HT-29 (cell line): ENCODE measurements around the gene DNASE1L2. TPM values are rescaled to one million over a fixed set of nuclear protein-coding genes. Genes with fewer than 3 reads are reported as not detected.
"Not testable (repeated sequence)": the region's sequence is repeated elsewhere in the genome, so short reads cannot be mapped to it uniquely, and the experiment has no call there.

Experiments
- DNase-seq: peaks from one replicate; pipeline ENCODE4 v3.0.0-alpha.2; 2015; ENCODE audit warnings: low spot score
- total RNA-seq: library from RNA; depleted of rRNA; stranded (reverse); fragments of >200 nt; shearing (Covaris generic); gene quantifications from 2 replicates; pipeline ENCODE4 v1.2.3, GENCODE V29; 2014

DNASE1L2 gene
- total RNA-seq, 1 experiment from 2014 or later = 3.1 TPM

DNA sequence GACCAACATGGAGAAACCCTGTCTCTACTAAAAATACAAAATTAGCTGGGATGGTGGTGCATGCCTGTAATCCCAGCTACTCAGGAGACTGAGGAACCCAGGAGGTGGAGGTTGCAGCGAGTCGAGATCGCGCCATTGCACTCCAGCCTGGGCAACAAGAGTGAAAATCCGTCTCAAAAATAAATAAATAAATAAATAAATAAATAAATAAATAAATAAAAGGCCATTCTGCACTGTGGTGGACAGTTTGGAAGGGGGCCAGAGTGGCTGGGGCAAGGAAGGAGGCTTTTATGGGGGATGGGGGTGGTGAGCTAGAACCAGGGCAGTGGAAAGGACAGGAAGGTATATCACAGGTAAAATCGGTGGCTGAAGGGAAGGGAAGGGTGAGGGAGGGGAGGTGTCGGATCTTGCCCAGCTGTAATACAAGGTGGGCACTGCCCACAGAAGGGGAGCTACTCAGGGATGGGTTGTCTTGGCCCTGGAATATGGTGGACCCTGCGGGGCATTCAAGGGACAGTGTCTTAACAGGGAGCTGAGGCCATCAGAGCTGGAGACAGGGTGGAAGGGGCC is 33.0 kb upstream of the DNASE1L2 start:
- DNase-seq = not testable (repeated sequence)

GRCh38 chr16:2204416-2205103 is 31.7 kb upstream of the DNASE1L2 start:
- DNase-seq = no peak

GRCh38 chr16:2205104-2205966 is 30.9 kb upstream of the DNASE1L2 start, which contains the start of gene MLST8:
TSS of gene MLST8 (plus strand) at chr16:2205454. CDS start at chr16:2206086, 632 bp downstream.
- DNase-seq = peak; percentile 86

DNA sequence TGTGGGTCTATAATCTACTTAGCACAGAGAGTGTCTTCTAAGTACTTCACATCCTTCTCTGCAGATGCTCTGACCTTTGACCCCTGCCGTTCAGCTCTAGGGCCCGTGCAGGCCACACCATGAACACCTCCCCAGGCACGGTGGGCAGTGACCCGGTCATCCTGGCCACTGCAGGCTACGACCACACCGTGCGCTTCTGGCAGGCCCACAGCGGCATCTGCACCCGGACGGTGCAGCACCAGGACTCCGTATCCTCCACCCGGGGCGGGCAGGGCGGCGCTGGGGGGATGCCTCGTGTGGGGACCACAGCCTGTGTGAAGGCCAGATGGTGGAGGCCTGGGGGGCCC is 30.3 kb upstream of the DNASE1L2 start:
- no peak for DNase-seq

DNA sequence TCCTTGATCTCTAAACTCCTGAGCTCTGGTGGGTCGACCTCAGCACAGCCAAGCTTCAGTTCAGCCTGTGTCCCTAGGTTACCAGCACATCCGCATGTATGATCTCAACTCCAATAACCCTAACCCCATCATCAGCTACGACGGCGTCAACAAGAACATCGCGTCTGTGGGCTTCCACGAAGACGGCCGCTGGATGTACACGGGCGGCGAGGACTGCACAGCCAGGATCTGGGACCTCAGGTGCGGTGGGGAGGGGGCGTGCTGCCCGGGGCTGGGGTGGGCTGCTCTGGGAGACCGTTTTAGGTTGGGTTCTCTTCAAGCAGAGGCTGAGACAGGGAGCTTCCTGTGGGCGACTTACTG is 29.8 kb upstream of the DNASE1L2 start:
- DNase-seq = no peak

- no peak for DNase-seq
Measured at GRCh38 chr16:2206780-2207433, 29.3 kb upstream of the DNASE1L2 start.

GRCh38 chr16:2207872-2208271 is 28.4 kb upstream of the DNASE1L2 start:
- DNase-seq = no peak

GRCh38 chr16:2208308-2208707 is 27.9 kb upstream of the DNASE1L2 start:
- DNase-seq = no peak

DNA sequence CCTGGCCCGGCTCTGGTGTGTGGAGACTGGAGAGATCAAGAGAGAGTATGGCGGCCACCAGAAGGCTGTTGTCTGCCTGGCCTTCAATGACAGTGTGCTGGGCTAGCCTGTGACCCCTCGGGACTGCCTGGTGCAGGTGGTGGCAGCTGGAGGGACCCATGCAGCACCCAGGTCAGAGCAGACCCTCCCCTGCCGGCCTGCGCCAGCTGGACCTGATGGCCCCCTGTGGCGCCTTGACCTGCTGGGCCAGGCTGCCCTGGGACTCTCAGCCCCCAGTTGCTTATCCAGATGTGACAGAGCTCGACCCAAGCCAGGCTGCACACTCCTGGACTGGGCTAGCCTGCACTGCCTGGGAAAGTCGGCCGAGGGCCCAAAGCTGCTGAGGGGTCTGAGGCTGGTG is 27.5 kb upstream of the DNASE1L2 start:
- no peak for DNase-seq

DNA sequence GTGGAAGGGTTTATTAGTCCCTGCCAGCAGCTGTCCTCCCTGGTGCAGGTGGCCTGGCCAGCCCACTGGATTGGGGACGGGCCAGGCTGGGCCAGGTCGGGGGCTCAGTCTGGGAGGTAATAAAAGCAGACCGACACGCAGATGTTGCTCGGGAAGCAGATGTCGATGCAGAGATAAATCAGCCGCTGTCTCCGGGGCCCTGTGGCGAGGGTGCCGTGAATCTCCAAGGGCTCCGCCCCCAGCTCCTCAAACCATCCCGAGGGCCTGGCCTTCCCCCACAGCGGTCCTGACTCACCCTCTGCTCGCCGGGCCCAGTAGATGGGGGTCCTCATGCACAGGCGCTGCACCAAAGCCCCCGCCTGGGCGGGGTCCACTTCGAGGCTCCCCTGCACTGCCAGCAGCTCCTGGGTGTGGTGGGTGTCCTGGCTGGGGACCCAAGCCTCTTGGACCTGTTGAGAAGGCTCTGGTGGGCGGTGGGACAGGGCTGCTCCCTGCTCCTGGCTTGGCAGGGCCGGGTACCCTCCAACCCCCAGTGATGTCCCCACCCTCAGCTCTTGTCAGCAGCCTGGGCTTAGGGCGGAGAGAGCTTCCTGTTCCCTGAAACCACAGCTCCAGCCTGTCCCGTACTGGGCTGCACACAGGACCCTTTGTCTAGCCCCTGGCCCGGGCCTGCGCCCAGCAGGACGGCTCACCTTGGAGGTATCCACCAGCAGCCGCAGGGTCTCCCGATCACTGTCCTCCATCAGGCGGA is 26.8 kb upstream of the DNASE1L2 start:
- no peak for DNase-seq

DNA sequence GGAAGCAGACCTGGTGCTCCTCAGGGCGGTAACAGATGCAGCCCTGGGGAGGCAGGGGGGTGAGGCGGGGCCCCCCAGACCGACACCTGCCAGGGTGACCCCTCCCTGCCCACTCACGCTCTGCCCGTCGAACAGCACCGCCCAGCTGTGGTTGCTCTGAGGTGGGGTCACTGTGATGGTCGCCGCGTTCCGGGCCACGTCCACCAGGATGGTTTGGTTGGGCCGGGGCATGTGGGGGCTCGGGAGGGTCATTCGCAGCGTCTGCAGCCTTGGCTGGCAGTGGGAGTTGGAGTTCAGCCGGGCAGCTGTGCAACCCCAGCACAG is 26.3 kb upstream of the DNASE1L2 start:
- no peak for DNase-seq

- DNase-seq = no peak
Measured at GRCh38 chr16:2210386-2211365, 25.6 kb upstream of the DNASE1L2 start, which contains the start of gene BRICD5. TSS of gene BRICD5 (minus strand) at chr16:2210863. CDS start at chr16:2210833, 30 bp downstream.

GRCh38 chr16:2211923-2212347 is 24.3 kb upstream of the DNASE1L2 start:
- DNase-seq = no peak

- peak; percentile 67 for DNase-seq
Measured at GRCh38 chr16:2212362-2213324, 23.6 kb upstream of the DNASE1L2 start.

DNA sequence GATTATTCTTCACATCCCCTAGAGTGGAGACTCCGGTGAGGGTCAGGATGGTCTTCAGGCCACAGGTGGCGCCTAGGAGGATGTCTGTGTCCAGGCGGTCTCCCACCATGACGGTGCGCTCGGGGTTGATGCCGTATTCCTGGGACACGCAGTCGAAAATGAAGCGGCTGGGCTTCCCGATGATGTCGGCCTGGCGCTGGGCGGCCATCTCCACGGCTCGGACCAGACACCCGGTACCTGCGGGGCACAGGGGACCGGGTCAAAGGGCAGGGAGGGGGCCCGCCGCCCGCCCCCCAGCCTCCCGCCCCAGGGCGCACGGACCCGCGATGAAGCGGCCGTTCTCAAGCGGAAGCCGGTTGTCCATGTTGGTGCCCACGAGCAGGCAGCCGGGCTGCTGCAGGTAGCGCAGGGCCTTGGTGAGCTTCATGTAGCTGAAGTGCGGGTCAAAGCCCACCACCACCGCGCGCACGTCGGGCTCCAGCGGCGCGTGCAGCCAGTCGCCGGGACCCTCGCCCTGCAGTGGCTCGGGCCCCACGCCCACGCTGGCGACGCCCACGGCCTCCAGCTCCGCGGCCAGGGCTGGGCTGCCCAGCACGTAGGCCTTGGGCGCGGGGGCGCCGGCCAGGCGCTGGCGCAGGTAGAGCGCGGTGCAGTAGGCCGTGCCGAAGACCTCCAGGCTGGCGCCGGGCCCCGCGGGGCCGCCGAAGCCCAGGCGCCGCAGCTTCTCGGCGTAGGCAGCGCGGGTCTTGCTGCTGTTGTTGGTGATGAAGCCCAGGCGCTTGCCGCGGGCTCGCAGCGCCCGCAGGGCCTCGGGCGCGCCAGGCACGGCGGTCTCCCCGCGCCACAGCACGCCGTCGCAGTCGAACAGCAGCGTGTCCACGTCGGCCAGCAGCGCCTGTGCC is 22.2 kb upstream of the DNASE1L2 start:
- DNase-seq = no peak

GRCh38 chr16:2214719-2214968 is 21.6 kb upstream of the DNASE1L2 start, which contains the start of gene PGP:
TSS of gene PGP (minus strand) at chr16:2214840. CDS start at chr16:2214777, 63 bp downstream.
- DNase-seq = no peak

- no peak for DNase-seq
Measured at GRCh38 chr16:2216330-2216729, 19.9 kb upstream of the DNASE1L2 start.
